ENCODE measurements around the gene LRCH1.
A peak's percentile ranks its signal among the peaks of the same experiment; 100 is the strongest.
"Not testable (repeated sequence)": the region's sequence is repeated elsewhere in the genome, so short reads cannot be mapped to it uniquely, and the experiment has no call there.

The LRCH1 gene

GRCh38 chr13:46753137-46753536 lies 200.2 kb downstream of the LRCH1 start:
- DNase-seq (ENCODE audit: low spot score): no peak

DNA sequence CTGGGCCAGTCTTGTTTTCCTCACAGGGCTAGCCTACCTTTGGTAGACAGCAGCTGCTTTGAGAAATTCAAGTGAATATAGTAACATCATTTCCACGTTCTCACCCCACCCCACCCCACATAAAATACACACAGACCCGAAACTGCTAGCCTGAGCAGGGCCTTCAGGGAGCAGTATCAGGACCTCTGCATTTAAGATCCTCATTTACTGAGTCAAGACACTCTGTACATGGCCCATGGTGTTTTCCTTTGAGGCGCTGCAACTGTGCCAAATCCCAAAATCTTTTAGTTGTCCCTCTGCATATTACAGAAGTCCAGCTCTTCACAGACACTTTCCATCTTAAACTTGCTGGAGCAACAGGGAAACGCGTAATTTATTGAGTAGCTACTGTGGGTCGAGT lies 200.9 kb downstream of the LRCH1 start:
- DNase-seq (ENCODE audit: low spot score): no peak

GRCh38 chr13:46754812-46755211 lies 201.8 kb downstream of the LRCH1 start:
- no peak for DNase-seq (ENCODE audit: low spot score)

GRCh38 chr13:46755508-46755907 lies 202.5 kb downstream of the LRCH1 start:
- not testable (repeated sequence) for DNase-seq (ENCODE audit: low spot score)

- DNase-seq (ENCODE audit: low spot score): no peak
These were observed 204.0 kb downstream of the LRCH1 start for GRCh38 chr13:46756977-46757376.

DNA sequence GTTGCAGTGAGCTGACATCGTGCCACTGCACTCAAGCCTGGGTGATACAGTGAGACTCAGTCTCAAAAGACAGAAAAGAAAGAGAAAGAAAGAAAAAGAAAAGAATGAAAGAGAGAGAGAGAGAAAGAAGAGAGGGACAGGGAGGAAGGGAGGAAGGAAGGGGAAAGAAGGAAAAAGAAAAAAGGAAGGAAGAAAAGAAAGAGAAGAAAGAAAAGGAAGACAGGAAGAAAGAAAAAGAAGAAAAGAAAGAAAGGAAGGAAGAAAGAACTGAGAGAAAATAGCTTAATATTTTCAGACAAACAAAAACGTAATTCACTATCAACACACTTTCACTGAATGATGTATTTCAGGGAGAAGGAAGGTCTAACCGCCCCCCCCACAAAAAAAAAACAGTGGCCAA lies 204.7 kb downstream of the LRCH1 start:
- no peak for DNase-seq (ENCODE audit: low spot score)

GRCh38 chr13:46759846-46760245 lies 206.9 kb downstream of the LRCH1 start:
- DNase-seq (ENCODE audit: low spot score): no peak

- no peak for DNase-seq (ENCODE audit: low spot score)
These were observed 208.2 kb downstream of the LRCH1 start for GRCh38 chr13:46761174-46761573.

- DNase-seq (ENCODE audit: low spot score): no peak
These were observed 208.9 kb downstream of the LRCH1 start for GRCh38 chr13:46761866-46762265.

GRCh38 chr13:46769925-46770324 lies 217.0 kb downstream of the LRCH1 start:
- DNase-seq (ENCODE audit: low spot score): not testable (repeated sequence)

DNA sequence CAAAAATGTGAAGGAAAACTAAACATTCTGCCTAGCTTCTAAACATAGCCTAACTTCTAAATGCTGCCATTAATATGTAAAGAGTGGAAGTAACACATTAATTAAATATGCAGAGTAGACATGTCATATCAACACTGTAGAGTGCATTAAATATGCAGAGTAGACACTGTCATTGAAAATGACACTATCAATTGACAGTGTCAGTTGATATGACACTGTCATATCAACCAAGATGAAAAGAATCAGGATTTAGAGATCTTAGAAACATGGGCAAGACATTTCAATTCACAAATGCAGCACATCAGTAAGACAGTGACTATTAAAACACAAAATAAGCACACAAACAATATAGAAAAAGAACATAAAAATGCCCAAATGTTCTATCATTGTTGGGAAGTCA lies 218.7 kb downstream of the LRCH1 start:
- no peak for DNase-seq (ENCODE audit: low spot score)

DNA sequence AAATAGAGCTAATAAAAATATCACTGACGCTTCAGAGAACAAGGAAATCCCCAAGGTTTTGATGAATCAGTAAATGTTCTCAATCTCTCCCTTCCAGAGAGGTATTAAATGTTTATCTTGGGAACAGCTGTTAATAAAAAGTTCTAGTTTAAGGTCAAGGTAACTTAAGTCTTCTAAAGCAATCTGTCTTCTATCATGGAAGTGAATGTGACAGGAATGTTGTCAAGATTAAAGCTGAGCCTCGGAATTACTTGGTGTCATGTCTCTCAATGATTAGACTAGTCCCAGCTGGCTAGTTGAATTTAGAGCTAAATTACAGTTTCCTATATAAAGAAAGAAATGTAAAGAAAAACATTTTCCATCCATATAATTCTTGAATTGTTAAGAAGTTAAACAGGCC lies 220.6 kb downstream of the LRCH1 start:
- DNase-seq (ENCODE audit: low spot score): no peak

DNA sequence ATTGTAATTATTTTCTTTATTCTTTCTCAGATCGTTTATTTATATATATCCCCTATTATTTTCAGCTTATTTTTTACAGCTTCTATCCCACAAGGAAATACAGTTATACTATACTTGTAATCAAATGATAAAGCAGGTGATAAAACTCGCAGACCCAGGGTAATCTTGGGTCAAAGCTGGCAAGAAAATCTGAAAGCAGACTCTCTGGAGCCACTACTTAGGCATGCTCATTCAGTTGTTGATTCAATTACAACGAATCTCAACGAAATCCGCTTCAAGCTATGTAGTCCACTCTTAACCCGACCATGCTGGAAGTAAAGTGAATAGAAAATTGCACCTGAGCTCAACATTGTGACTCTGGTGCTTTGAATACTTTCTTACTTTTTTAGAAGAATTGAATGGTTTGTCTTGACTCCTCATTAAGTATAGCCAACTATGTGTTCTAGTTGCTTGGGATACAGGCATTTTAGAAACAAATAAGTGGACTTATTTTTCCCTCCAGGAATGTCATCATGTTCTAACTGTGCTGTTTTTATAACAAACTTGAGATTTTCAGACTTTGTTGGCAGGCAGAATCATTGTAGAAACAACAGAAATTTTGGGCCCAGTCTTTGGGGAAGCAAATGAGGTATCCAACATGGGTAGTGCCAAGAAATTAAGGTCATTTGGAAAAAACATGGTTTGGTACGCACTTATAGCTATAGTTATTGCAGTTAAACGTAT lies 222.6 kb downstream of the LRCH1 start:
- no peak for DNase-seq (ENCODE audit: low spot score)

- no peak for DNase-seq (ENCODE audit: low spot score)
These were observed 225.1 kb downstream of the LRCH1 start for GRCh38 chr13:46778095-46778494.

DNA sequence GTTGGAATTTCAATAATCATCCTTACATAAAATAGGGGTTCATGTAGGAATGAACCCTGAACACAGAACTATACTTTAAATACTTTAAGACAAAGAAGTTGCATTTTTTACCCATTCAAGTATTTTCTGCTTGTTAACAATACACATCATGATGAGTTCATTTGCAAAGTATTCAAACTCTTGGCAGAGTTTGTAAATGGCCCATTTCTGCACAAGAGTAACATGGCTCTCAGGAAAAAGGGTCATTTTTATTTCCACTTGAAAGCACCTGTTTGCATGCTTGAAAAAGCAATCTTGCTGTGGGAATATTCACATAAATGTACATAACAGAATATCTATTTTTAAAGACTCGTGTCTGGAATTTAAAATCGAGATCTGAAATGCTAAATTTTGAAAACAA lies 225.9 kb downstream of the LRCH1 start:
- no peak for DNase-seq (ENCODE audit: low spot score)

DNA sequence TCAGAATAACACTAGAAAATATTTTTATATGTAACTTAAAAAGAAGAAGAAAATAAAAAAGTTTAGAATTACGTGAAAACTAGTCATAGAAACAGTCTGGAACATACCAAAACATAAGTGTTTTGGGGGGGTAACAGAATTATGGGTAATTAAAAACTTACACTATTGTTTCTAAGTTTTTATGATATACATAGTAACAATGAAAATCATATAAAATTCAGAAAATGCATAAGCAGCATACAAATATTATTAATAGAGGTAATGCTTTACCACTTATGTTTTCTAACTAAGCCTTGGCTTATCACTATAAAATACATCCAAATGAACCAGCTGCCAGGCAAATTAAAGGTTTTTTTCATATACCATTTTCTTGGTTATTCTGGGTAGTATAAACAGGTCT lies 229.1 kb downstream of the LRCH1 start:
- DNase-seq (ENCODE audit: low spot score): no peak

DNA sequence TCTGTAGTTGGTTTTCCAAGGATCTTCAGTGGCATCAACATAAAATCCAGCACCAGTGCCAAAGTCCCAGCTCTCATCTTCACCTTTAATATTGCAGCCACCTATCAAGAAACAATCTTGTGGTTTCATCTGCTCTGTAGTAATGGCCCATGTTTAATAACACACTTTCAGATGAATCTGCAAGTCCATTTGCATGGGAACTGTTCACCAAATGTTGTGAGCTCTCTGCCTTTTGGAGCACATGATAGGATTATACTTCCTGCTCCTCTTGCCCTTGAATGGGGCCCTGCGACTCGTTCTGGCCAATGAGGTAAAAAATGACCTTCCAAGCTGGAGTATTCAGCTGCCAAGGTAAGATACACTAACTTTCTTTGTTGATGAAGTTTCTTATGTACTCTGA lies 229.7 kb downstream of the LRCH1 start:
- no peak for DNase-seq (ENCODE audit: low spot score)

DNA sequence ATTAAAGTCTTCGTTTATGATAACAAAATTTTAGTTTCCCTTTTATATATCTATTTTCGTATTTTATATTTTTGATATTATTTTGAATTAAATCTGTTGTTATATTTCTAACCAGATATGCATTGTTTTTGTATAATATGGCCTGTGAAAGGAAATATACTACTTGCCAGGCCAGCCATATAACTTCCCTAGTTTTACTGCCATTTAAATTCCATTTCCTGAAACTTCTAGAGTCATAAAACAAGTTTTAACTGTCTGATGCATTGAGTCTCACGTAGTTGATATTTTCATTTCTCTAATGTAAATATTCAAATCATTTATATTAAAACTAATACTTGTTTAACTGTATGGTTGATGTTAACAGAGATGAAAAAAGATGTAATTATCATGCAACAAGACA lies 230.5 kb downstream of the LRCH1 start:
- DNase-seq (ENCODE audit: low spot score): no peak

- no peak for DNase-seq (ENCODE audit: low spot score)
These were observed 242.4 kb downstream of the LRCH1 start for GRCh38 chr13:46795321-46795720.

GRCh38 chr13:46796129-46796514 lies 243.2 kb downstream of the LRCH1 start:
- no peak for DNase-seq (ENCODE audit: low spot score)

- peak; percentile 90 for DNase-seq (ENCODE audit: low spot score)
These were observed 243.8 kb downstream of the LRCH1 start, which contains the start of gene ESD for GRCh38 chr13:46796515-46797474. Gene ESD (minus strand): TSS chr13:46797161. CDS start chr13:46791413, 5,748 bp downstream.

GRCh38 chr13:46797501-46798237 lies 244.7 kb downstream of the LRCH1 start:
- no peak for DNase-seq (ENCODE audit: low spot score)

All from NAMALWA (cell line).